Left renal cortex interstitium (tissue), 4 donors: ENCODE results near the gene WHAMM. TPM values are rescaled to one million over a fixed set of nuclear protein-coding genes. Genes with fewer than 3 reads are reported as not detected.
A peak's percentile ranks its signal among the peaks of the same experiment; 100 is the strongest.
"Not testable (repeated sequence)": the region's sequence is repeated elsewhere in the genome, so short reads cannot be mapped to it uniquely, and the experiment has no call there.

ENCODE experiments used
- DNase-seq, 4 donors: peaks; one replicate each; pipeline ENCODE4 v3.0.0-alpha.2; 2013; ENCODE audit warnings: low read depth in 4 of 4, low spot score in 2 of 4, missing footprints in 1 of 4
- polyA plus RNA-seq, 4 donors: library from polyadenylated mRNA; unstranded; fragments of 120-200 nt; gene quantifications; one replicate each; pipeline ENCODE4 v1.2.1, GENCODE V29; 2013; ENCODE audit not compliant: insufficient read length in 4 of 4

WHAMM gene
- polyA plus RNA-seq = 10 to 100 TPM in 3 of 4 donors, 1 to 10 TPM in 1; 9.4 to 14.3 (median 12.9) TPM

- peak; percentile 88 to 97 (median 93) for DNase-seq
Measured at GRCh38 chr15:82809308-82810060, at the start of gene WHAMM. Gene WHAMM, plus strand, starts transcription at chr15:82809628. Its CDS starts 99 bp downstream, at chr15:82809727.

- DNase-seq = no peak
Measured at GRCh38 chr15:82763361-82764116, 45.9 kb upstream of the WHAMM start.

- no peak for DNase-seq
Measured at GRCh38 chr15:82764117-82764490, 45.3 kb upstream of the WHAMM start.

- no peak for DNase-seq
Measured at GRCh38 chr15:82764740-82765139, 44.7 kb upstream of the WHAMM start.

GRCh38 chr15:82766201-82766600 is 43.2 kb upstream of the WHAMM start:
- not testable (repeated sequence) for DNase-seq

- no peak for DNase-seq
Measured at GRCh38 chr15:82767163-82767829, 42.1 kb upstream of the WHAMM start.

- DNase-seq = no peak
Measured at GRCh38 chr15:82768414-82769054, 40.9 kb upstream of the WHAMM start.

GRCh38 chr15:82771789-82772607 is 37.4 kb upstream of the WHAMM start:
- DNase-seq = no peak

GRCh38 chr15:82774496-82774895 is 34.9 kb upstream of the WHAMM start:
- no peak for DNase-seq

GRCh38 chr15:82778755-82779154 is 30.7 kb upstream of the WHAMM start:
- no peak for DNase-seq

- no peak for DNase-seq
Measured at GRCh38 chr15:82781349-82781748, 28.1 kb upstream of the WHAMM start.

- no peak for DNase-seq
Measured at GRCh38 chr15:82788496-82788895, 20.9 kb upstream of the WHAMM start.

- DNase-seq = no peak
Measured at GRCh38 chr15:82789491-82789890, 19.9 kb upstream of the WHAMM start.

- DNase-seq = no peak
Measured at GRCh38 chr15:82790321-82790720, 19.1 kb upstream of the WHAMM start.

GRCh38 chr15:82792068-82792467 is 17.4 kb upstream of the WHAMM start:
- DNase-seq = no peak

GRCh38 chr15:82793737-82794136 is 15.7 kb upstream of the WHAMM start:
- no peak for DNase-seq

- no peak for DNase-seq
Measured at GRCh38 chr15:82798104-82798503, 11.3 kb upstream of the WHAMM start.

GRCh38 chr15:82798531-82799166 is 10.8 kb upstream of the WHAMM start:
- DNase-seq = no peak

- no peak for DNase-seq
Measured at GRCh38 chr15:82799183-82799841, 10.1 kb upstream of the WHAMM start.
